OCI-LY1 (cell line): Measurements from ENCODE around the gene COL19A1.

Source experiments
- EZH2 ChIP-seq: fragments of 200-600 bp; sonication (generic), shearing (Covaris generic); IDR thresholded peaks from 2 replicates; pipeline ENCODE4 v1.8.0; 2017; ENCODE audit warnings: borderline replicate concordance, mixed run types, mild to moderate bottlenecking, antibody characterized with exemption, low read length, moderate library complexity, mixed read lengths
- TF ChIP-seq, protein P1 (sequence below): fragments of 200-600 bp; sonication (generic), shearing (Covaris generic); IDR thresholded peaks from 2 replicates; pipeline ENCODE4 v1.5.1; 2017; ENCODE audit warnings: mild to moderate bottlenecking, antibody characterized with exemption, low read length, moderate library complexity, mixed read lengths

DNA sequence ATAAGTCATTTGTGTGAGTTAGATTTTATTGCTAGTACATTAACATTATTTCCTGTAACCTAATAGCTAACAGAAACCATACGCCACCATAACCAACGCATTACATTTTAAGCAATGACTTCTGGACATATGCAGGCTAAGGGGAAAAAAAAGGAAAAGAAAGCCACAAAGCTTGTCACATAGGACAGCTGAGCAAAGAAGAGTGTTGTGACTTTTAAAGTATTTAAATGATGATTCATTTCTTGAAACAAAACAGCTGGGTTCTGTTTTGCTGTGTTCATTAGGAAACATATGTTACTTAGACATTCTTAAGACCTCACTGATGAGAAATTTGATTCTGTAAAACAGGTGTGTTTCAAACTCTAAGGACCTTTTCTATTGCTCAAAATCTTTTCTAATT, 265.2 kb downstream of the COL19A1 start:
- TF ChIP-seq EZH2 = no peak
- TF ChIP-seq, protein P1, sequence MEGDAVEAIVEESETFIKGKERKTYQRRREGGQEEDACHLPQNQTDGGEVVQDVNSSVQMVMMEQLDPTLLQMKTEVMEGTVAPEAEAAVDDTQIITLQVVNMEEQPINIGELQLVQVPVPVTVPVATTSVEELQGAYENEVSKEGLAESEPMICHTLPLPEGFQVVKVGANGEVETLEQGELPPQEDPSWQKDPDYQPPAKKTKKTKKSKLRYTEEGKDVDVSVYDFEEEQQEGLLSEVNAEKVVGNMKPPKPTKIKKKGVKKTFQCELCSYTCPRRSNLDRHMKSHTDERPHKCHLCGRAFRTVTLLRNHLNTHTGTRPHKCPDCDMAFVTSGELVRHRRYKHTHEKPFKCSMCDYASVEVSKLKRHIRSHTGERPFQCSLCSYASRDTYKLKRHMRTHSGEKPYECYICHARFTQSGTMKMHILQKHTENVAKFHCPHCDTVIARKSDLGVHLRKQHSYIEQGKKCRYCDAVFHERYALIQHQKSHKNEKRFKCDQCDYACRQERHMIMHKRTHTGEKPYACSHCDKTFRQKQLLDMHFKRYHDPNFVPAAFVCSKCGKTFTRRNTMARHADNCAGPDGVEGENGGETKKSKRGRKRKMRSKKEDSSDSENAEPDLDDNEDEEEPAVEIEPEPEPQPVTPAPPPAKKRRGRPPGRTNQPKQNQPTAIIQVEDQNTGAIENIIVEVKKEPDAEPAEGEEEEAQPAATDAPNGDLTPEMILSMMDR = no peak
